Neuronal stem cell (in vitro differentiated cells): ENCODE measurements around the gene STK39.

Source experiments
- DNase-seq: peaks from one replicate; pipeline ENCODE4 v3.0.0-alpha.2; 2013; ENCODE audit warnings: low spot score
- H2AFZ ChIP-seq: one replicate; pipeline ENCODE4 v1.6.1; 2013; ENCODE audit warnings: mild to moderate bottlenecking, low read length, inconsistent platforms
- H2AK5ac ChIP-seq: 2 replicates; pipeline ENCODE4 v1.6.1; 2013; ENCODE audit warnings: low read depth, mild to moderate bottlenecking, inconsistent platforms, low read length, moderate library complexity, mixed read lengths
- H2BK120ac ChIP-seq: 2 replicates; pipeline ENCODE4 v1.6.1; 2013; ENCODE audit warnings: low read depth, mild to moderate bottlenecking, inconsistent platforms, low read length, moderate library complexity, mixed read lengths
- H2BK12ac ChIP-seq: one replicate; pipeline ENCODE4 v1.6.1; 2013; ENCODE audit warnings: low read length, inconsistent platforms
- H2BK15ac ChIP-seq: 2 replicates; pipeline ENCODE4 v1.6.1; 2013; ENCODE audit warnings: mild to moderate bottlenecking, low read length, inconsistent platforms, mixed read lengths
- H2BK5ac ChIP-seq: one replicate; pipeline ENCODE4 v1.6.1; 2013; ENCODE audit warnings: inconsistent platforms, mild to moderate bottlenecking, low read length, moderate library complexity
- H3K14ac ChIP-seq: one replicate; pipeline ENCODE4 v1.6.1; 2013; ENCODE audit warnings: low read length, inconsistent platforms
- H3K18ac ChIP-seq: 2 replicates; pipeline ENCODE4 v1.6.1; 2013; ENCODE audit warnings: low read length, inconsistent platforms
- H3K23ac ChIP-seq: 2 replicates; pipeline ENCODE4 v1.6.1; 2013; ENCODE audit warnings: low read depth, mild to moderate bottlenecking, mixed read lengths, low read length, inconsistent platforms; ENCODE audit not compliant: poor library complexity
- H3K27ac ChIP-seq: replicated peaks from 3 replicates; pipeline ENCODE4 v1.5.1; 2013; ENCODE audit warnings: low read length, inconsistent platforms
- H3K27me3 ChIP-seq, 3 experiments: 2 replicates each; pipeline ENCODE4 v1.6.1; 2013; ENCODE audit warnings: low read length in 3 of 3, mild to moderate bottlenecking in 2 of 3, inconsistent platforms in 1 of 3, low read depth in 1 of 3, mixed read lengths in 1 of 3, moderate library complexity in 1 of 3; ENCODE audit not compliant: control insufficient read depth in 3 of 3, insufficient read depth in 3 of 3
- H3K36me3 ChIP-seq, 2 donors: replicated peaks in 1 of 2; 2 replicates each; pipeline ENCODE4 v1.6.1; 2013; ENCODE audit warnings: low read length in 2 of 2; ENCODE audit not compliant: control insufficient read depth in 2 of 2, insufficient read depth in 2 of 2
- H3K4ac ChIP-seq: 2 replicates; pipeline ENCODE4 v1.6.1; 2013; ENCODE audit warnings: inconsistent platforms, mild to moderate bottlenecking, low read length, moderate library complexity
- H3K4me1 ChIP-seq, 2 donors: 1 replicate in 1 of 2; 2 replicates in 1 of 2; pipeline ENCODE4 v1.6.1; 2013; ENCODE audit warnings: low read length in 2 of 2, low read depth in 1 of 2; ENCODE audit not compliant: control insufficient read depth in 2 of 2, insufficient read depth in 1 of 2
- H3K4me2 ChIP-seq: one replicate; pipeline ENCODE4 v1.6.1; 2013; ENCODE audit warnings: mild to moderate bottlenecking, low read length, inconsistent platforms; ENCODE audit not compliant: insufficient read depth, poor library complexity, severe bottlenecking
- H3K4me3 ChIP-seq, 2 donors: 2 replicates each; pipeline ENCODE4 v1.5.1; 2013; ENCODE audit warnings: low read length in 2 of 2, mild to moderate bottlenecking in 2 of 2, inconsistent platforms in 1 of 2, moderate library complexity in 1 of 2
- H3K79me1 ChIP-seq: one replicate; pipeline ENCODE4 v1.6.1; 2013; ENCODE audit warnings: low read depth, mild to moderate bottlenecking, inconsistent platforms, low read length, moderate library complexity
- H3K9ac ChIP-seq: one replicate; pipeline ENCODE4 v1.6.1; 2013; ENCODE audit warnings: mild to moderate bottlenecking, low read depth, low read length, inconsistent platforms; ENCODE audit not compliant: poor library complexity
- H3K9me3 ChIP-seq, 2 donors: replicated peaks in 1 of 2; 2 replicates each; pipeline versions ENCODE3 to v1.6.1; 2013; ENCODE audit warnings: low read length in 2 of 2, mild to moderate bottlenecking in 2 of 2, inconsistent platforms in 1 of 2, low read depth in 1 of 2, mixed read lengths in 1 of 2, moderate library complexity in 1 of 2; ENCODE audit not compliant: control insufficient read depth in 2 of 2, insufficient read depth in 1 of 2
- H4K8ac ChIP-seq: one replicate; pipeline ENCODE4 v1.6.1; 2013; ENCODE audit warnings: low read depth, mild to moderate bottlenecking, inconsistent platforms, low read length, moderate library complexity
- H4K91ac ChIP-seq: one replicate; pipeline ENCODE4 v1.6.1; 2013; ENCODE audit warnings: low read length, low read depth, mild to moderate bottlenecking, inconsistent platforms; ENCODE audit not compliant: poor library complexity
- WGBS, 2 donors: extraction: QIAGEN DNeasy Blood & Tissue Kit; methylation state at CpG; one replicate each; pipeline ENCODE4 v1.1.7; 2013; ENCODE audit warnings: missing lambda C conversion rate in 2 of 2, mixed read lengths in 1 of 2; ENCODE audit not compliant: insufficient read length in 2 of 2, insufficient replicate concordance in 1 of 2; ENCODE audit errors: extremely low coverage in 2 of 2; 5-methylcytosine and 5-hydroxymethylcytosine counted together

Gene STK39

GRCh38 chr2:168146892-168147810 lies 100.2 kb downstream of the STK39 start:
- H3K4me1 ChIP-seq: peaks cover 2 to 6% of the 10 kb centered on the region in 2 donors
- no peak overlapping the region for H2BK5ac ChIP-seq
- no peaks in the 10 kb centered on the region for H3K79me1 ChIP-seq
- no peak overlapping the region for H4K91ac ChIP-seq
- H3K9ac ChIP-seq: no peak overlapping the region
- no peak overlapping the region for H2AFZ ChIP-seq
- H4K8ac ChIP-seq: no peak overlapping the region
- no CpG with 5 or more reads among the region's 9 CpGs for WGBS, 2 donors
- H3K18ac ChIP-seq: no peak overlapping the region
- no peak overlapping the region for H3K23ac ChIP-seq
- H3K27ac ChIP-seq: no peak overlapping the region
- H3K36me3 ChIP-seq: peaks cover 0 to 24% of the 10 kb centered on the region in 2 donors
- H3K9me3 ChIP-seq: no peaks in the 10 kb centered on the region
- H3K27me3 ChIP-seq: no peaks in the 10 kb centered on the region
- H3K4me2 ChIP-seq: no peak overlapping the region
- no peak overlapping the region for H2AK5ac ChIP-seq
- no peak overlapping the region for H3K14ac ChIP-seq
- H2BK120ac ChIP-seq: no peak overlapping the region
- H2BK15ac ChIP-seq: no peak overlapping the region
- no peak overlapping the region for H2BK12ac ChIP-seq
- no peak for DNase-seq
- no peak overlapping the region for H3K4me3 ChIP-seq
- no peak overlapping the region for H3K4ac ChIP-seq

GRCh38 chr2:168145426-168146310 lies 101.7 kb downstream of the STK39 start:
- H3K9me3 ChIP-seq: no peaks in the 10 kb centered on the region
- no peak overlapping the region for H3K18ac ChIP-seq
- H3K4me3 ChIP-seq: no peak overlapping the region
- no peak overlapping the region for H2BK12ac ChIP-seq
- H3K79me1 ChIP-seq: no peaks in the 10 kb centered on the region
- H4K8ac ChIP-seq: no peak overlapping the region
- H3K4ac ChIP-seq: no peak overlapping the region
- H2AFZ ChIP-seq: no peak overlapping the region
- H4K91ac ChIP-seq: no peak overlapping the region
- H3K27ac ChIP-seq: no peak overlapping the region
- peaks cover 4 to 6% of the 10 kb centered on the region in 2 donors for H3K4me1 ChIP-seq
- H3K4me2 ChIP-seq: no peak overlapping the region
- DNase-seq: no peak
- H3K36me3 ChIP-seq: peaks cover 0 to 14% of the 10 kb centered on the region in 2 donors
- WGBS, 2 donors: no CpG with 5 or more reads among the region's 3 CpGs
- no peak overlapping the region for H2BK15ac ChIP-seq
- H3K9ac ChIP-seq: no peak overlapping the region
- H2AK5ac ChIP-seq: no peak overlapping the region
- no peak overlapping the region for H2BK120ac ChIP-seq
- H3K14ac ChIP-seq: no peak overlapping the region
- H2BK5ac ChIP-seq: no peak overlapping the region
- H3K23ac ChIP-seq: no peak overlapping the region
- no peaks in the 10 kb centered on the region for H3K27me3 ChIP-seq

DNA sequence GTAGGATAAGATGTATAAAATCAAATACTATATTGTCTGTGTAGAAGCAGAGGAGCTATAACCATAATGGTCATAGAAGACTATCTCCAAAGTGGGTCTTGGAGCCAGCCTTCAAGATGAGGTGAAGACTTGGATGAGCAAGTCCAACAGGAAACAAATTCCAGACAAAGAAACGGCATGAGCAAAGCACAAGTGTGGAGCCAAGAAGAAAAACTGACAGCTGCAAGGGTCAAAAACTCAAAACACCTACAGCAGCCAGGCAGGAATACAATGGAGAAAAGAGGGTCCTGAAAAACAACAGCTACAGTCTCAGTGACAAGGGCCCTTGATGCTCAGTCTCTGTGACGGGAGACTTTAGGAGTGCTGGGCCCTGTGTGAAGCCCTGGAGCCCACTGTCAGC lies 102.4 kb downstream of the STK39 start:
- Histone ChIP-seq H3K27me3 (no peaks in the 10 kb centered on the region), H2BK120ac (no peak overlapping the region), H3K18ac (no peak overlapping the region), H3K14ac (no peak overlapping the region), H2AK5ac (no peak overlapping the region), H2BK5ac (no peak overlapping the region), H3K27ac (no peak overlapping the region), H4K8ac (no peak overlapping the region), H2BK15ac (no peak overlapping the region), H3K4ac (no peak overlapping the region), H3K9ac (no peak overlapping the region), H3K4me2 (no peak overlapping the region), H3K79me1 (no peaks in the 10 kb centered on the region), H4K91ac (no peak overlapping the region), H3K9me3 (no peaks in the 10 kb centered on the region), H3K36me3 (peaks cover 0 to 11% of the 10 kb centered on the region in 2 donors), H2BK12ac (no peak overlapping the region), H3K4me3 (no peak overlapping the region), H3K4me1 (peaks cover 6 to 10% of the 10 kb centered on the region in 2 donors), H3K23ac (no peak overlapping the region), H2AFZ (no peak overlapping the region)
- WGBS, 2 donors: no CpG with 5 or more reads among the region's 2 CpGs
- no peak for DNase-seq

GRCh38 chr2:168143813-168144212 lies 103.6 kb downstream of the STK39 start:
- H3K4me3 ChIP-seq: no peak overlapping the region
- peaks cover 4 to 16% of the 10 kb centered on the region in 2 donors for H3K4me1 ChIP-seq
- H3K9ac ChIP-seq: no peak overlapping the region
- H2AK5ac ChIP-seq: no peak overlapping the region
- H3K23ac ChIP-seq: no peak overlapping the region
- H2BK12ac ChIP-seq: no peak overlapping the region
- H3K4ac ChIP-seq: no peak overlapping the region
- H2AFZ ChIP-seq: no peak overlapping the region
- H2BK15ac ChIP-seq: no peak overlapping the region
- H3K79me1 ChIP-seq: no peaks in the 10 kb centered on the region
- no peak overlapping the region for H4K8ac ChIP-seq
- H3K9me3 ChIP-seq: no peaks in the 10 kb centered on the region
- H3K27ac ChIP-seq: no peak overlapping the region
- WGBS, 2 donors: no CpG with 5 or more reads among the region's 3 CpGs
- no peak for DNase-seq
- H3K14ac ChIP-seq: no peak overlapping the region
- H4K91ac ChIP-seq: no peak overlapping the region
- no peak overlapping the region for H3K4me2 ChIP-seq
- no peaks in the 10 kb centered on the region for H3K27me3 ChIP-seq
- no peak overlapping the region for H2BK120ac ChIP-seq
- no peak overlapping the region for H3K18ac ChIP-seq
- peaks cover 0 to 8% of the 10 kb centered on the region in 2 donors for H3K36me3 ChIP-seq
- H2BK5ac ChIP-seq: no peak overlapping the region
